HG03354 (cell line): ENCODE measurements around the gene GMEB1.
"Not testable (repeated sequence)": the region's sequence is repeated elsewhere in the genome, so short reads cannot be mapped to it uniquely, and the experiment has no call there.

Experiments
- ATAC-seq: cut with Tn5 transposase; IDR thresholded peaks from one replicate; pipeline ENCODE4 v1.9.1; 2021; ENCODE audit warnings: mild to moderate bottlenecking; ENCODE audit not compliant: unreplicated experiment, poor library complexity, severe bottlenecking

The GMEB1 gene

DNA sequence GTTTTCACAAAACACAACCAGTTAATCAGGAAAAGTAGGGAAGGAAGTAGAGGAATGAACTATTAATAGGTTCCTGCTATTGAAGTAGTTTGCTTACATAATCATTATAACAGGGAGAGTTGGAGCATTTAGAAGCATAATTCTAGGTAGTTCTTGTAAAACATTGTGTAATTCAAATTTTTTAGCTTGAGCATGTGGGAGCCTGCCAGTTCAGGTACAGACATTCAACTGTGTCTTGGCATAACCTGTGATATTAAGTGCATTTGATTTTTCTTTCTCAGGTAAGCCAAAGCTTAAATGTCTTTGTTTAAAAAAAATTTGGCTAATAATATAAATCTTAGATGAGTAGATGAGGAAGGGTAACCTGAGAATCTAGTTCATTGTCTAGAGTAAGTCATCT is 71.5 kb downstream of the GMEB1 start:
- no peak for ATAC-seq

DNA sequence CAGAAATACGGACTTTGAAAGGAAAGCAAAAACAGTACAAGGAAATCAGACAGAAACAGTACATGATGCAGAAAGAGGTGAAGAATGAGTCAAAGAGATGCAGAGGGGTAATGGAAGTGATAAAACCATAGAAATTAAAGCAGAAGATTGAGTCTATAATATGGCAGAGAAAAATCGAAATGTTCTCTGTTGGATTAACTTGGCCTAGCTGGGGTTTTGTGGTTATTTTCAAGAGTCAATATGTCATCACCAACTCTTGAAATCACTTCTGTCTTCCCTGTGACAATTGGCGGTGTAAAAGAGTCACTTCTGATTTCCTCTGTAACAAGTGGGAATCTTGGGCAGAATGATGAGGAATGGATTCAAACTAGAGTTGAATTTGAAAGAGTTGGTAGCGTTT is 75.6 kb downstream of the GMEB1 start:
- ATAC-seq, result no peak

- ATAC-seq, result no peak
These were observed 77.1 kb downstream of the GMEB1 start for GRCh38 chr1:28745653-28746173.

GRCh38 chr1:28750330-28750729 is 81.7 kb downstream of the GMEB1 start:
- no peak for ATAC-seq

DNA sequence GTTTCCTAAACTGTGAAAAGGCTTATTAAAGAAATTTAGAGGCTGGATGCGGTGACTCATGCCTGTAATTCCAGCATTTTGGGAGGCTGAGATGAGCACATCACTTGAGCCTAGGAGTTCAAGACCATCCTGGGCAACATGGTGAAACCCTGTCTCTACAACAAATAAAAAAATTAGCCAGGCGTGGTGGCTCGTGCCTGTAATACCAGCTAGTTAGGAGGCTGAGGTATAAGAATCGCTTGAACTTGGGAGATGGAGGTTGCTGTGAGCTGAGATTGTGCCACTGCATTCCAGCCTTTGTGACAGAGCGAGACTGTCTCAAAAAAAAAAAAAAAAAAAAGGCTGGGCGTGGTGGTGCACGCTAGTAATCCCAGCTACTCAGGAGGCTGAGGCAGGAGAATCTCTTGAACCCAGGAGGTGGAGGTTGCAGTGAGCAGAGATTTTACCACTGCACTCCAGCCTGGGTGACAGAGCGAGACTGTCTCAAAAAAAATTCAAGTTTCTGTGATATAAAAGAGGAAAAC is 82.2 kb downstream of the GMEB1 start:
- not testable (repeated sequence) for ATAC-seq

- ATAC-seq, result no peak
These were observed 82.9 kb downstream of the GMEB1 start for GRCh38 chr1:28751315-28752060.

DNA sequence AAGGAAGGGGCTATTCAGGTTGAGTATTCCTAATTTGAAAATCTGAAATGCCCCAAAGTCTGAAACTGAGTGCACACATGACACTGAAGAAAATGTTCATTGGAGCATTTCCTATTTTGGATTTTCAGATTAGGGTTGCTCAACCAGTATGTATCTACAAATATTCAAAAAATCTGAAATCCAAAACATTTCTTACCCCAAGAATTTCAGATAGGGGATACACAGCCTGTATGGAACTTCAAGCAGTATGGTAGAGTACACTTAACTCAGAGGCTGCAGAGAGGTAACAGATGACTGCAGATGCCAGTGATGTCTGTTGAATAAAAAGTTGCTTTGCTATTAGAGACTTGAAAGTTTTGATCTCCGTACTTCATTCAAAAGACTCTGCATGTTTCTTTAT is 87.1 kb downstream of the GMEB1 start:
- no peak for ATAC-seq

- no peak for ATAC-seq
These were observed 88.3 kb downstream of the GMEB1 start for GRCh38 chr1:28756846-28757245.

- no peak for ATAC-seq
These were observed 89.8 kb downstream of the GMEB1 start for GRCh38 chr1:28758420-28758819.

- ATAC-seq, result no peak
These were observed 90.7 kb downstream of the GMEB1 start for GRCh38 chr1:28759257-28759656.

- no peak for ATAC-seq
These were observed 92.6 kb downstream of the GMEB1 start for GRCh38 chr1:28761189-28761588.

GRCh38 chr1:28766532-28767183 is 98.1 kb downstream of the GMEB1 start:
- no peak for ATAC-seq
